Measurements from ENCODE around the gene SAMD4A. TPM values are rescaled to one million over a fixed set of nuclear protein-coding genes. Genes with fewer than 3 reads are reported as not detected.

SAMD4A gene
- total RNA-seq, 1 donor from 2014 or later = 49.8 TPM

DNA sequence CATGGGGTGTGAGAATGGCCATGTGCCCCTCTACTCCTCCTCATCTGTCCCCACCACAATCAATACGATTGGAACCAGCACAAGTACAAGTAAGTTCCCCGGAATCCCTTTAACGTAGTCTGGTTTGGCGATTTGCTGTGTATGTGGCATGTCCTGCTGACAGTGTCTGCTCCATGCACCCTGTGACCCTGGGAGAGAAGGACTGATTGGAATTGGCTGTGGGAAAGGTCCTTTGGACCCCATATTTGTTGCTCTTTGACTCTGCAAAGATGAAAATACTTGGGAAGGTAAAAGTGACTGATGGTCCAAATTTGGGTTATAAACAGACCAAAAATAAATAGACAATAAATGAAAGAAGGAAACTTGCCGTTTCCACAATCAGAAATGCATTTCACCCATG, 135.6 kb downstream of the SAMD4A start:
- no peak for DNase-seq (ENCODE audit: low spot score)

DNA sequence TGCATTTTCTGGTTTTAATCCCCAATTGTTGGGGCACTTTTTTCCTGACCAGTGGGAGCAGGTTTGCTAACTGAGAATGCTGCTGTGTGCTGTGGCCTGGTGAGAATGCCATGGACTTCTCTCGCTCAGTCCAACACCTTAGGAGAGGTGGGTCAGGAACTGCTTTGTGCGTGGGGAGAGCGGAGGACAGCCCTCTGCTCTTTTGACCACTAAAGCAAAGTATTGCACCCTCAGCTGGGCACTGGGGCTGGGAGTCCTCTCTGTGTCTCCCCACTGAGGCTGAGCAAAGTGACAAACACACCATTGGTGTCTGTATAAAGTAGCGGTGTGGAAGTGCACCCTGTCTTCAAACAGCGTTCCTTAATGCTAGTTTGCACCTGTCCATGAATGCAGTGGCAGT, 136.2 kb downstream of the SAMD4A start:
- no peak for DNase-seq (ENCODE audit: low spot score)

DNA sequence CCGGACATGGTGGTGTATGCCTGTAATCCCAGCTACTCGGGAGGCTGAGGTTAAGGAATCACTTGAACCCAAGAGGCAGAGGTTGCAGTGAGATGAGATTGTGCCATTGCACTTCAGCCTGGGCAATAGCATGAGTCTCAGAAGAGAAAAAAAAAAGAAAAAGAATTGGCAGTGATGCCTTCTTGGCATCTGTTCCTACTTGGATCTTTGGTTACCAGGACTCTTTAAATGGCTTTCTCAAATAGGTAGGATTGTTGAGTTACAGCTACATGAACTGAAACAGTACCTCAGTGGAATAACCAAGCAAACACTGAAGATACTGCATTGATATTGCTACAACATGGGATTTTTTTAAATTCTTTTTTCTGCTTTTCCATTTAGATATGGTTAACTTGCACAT, 136.8 kb downstream of the SAMD4A start:
- DNase-seq (ENCODE audit: low spot score) = no peak

DNA sequence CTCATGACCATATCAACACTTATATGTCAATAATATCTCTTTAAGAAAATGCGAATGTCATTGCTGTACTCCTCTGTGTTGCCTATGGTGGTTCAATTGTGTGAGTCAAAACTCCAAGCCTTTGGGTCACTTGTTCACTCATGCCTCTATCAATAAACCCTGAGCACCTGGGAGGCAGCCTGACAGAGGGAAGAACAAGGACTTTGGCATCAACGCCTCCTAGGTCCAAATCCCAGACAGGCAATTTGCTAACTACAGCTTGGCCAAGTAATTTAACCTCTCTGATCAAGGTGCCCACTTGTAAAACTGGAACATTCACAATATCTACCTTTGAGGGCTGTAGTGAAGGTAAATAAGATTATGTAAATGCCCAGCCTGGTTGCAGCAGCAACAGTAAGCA, 137.8 kb downstream of the SAMD4A start:
- DNase-seq (ENCODE audit: low spot score) = no peak

DNA sequence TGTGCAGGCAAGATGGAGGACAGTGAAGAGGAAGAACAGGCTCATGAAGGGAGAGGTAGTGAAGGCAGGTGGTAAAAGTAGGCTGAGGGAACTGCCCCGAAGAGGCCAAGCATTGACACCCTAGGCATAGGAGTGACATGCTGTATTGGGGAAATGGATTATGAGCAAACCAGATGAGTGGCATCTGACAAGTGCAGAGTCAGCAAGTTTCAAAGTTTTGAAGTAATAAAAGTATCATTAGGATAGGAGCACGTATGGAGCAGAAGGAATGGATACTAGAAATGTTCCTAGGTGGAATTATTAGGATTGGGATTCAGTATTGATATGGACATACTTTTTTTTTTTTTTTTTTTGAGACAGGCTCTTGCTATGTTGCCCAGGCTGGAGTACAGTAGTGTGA, 139.8 kb downstream of the SAMD4A start:
- no peak for DNase-seq (ENCODE audit: low spot score)

DNA sequence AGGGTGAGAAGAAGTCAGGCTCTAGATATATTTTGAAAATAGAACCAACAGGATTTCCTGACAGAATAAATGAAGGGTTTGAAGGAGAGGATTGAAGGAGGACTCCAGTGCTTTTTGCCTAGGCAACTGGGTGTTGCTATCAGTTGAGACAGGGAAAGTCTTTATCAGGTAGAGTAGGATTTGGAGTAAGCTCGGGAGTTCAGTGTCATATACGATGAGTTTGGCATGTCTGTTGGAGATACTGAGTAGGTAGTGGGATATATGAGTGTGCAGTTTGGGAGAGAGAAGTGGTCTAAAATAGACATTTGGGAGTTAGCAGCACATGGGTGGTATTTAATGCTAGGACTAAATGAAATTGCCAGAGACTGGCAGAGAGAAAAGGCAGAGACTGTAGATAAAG, 141.2 kb downstream of the SAMD4A start:
- no peak for DNase-seq (ENCODE audit: low spot score)

DNA sequence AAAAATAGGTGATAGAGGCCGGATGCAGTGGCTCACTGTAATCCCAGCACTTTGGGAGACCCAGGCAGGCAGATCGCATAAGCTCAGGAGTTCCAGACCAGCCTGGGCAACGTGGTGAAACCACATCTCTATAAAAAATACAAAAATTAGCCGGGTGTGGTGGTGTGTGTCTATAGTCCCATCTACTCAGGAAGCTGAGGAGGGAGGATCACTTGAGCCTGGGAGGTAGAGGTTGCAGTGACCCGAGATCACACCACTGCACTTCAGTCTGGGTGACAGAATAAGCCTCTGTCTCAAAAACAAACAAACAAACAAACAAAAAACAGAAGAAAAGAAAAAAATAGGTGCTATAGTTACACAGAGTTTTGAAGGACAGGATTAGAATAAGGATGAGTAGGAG, 142.1 kb downstream of the SAMD4A start:
- no peak for DNase-seq (ENCODE audit: low spot score)

DNA sequence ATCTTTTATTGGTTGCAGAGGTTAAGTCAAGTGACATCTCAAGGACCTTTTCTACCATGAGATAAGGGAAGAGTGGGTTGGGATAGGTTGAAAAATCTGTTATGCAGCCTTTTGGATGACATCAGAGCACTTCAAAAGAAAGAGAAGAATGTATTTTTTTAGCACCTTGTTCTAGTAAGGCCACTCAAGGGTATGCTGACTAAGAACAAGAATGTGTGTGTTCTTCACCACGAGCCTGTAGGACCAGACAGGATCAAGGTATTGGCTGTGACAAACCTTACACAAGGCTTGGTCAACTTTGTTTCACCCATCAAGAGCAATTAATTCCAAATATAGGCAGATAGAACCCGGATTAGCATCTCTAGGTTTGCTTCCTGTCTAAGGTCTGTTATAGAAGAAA, 142.5 kb downstream of the SAMD4A start:
- DNase-seq (ENCODE audit: low spot score) = no peak

DNA sequence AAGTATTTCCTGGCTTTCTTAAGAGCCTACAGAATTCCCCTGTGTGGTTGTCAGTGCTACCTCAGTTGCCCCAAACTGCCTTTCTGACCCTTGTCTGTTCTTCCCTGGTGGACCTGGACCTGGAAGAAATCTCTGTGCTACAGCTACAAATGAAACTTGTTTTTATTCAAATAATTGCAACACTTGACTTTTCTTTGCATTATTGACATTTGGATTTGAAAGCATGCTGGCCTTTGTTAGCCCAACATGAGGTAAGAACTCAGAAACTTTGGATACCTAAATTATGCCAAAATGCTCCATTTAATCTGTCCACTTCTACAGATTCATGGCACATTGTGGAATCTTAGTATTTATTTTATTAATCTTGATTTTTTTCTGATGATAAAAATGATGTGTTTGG, 142.9 kb downstream of the SAMD4A start:
- no peak for DNase-seq (ENCODE audit: low spot score)

DNA sequence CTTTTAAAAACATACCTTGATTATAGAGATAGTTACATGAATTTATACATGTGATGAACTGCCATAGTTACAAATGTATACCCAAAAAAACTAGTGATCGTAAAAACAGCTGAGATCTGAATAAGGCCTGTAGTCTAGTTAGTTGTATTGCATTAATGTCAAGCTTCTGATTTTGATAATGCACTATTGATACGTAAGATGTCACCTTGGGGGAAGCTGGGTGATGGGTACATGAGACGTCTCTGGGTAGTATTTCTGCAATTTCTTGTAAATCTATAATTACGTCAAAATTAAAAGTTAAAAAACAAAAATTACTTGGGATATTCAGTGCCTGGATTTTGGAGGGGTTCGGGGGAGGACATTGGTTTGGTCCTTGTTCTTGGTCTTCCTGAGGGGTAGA, 144.4 kb downstream of the SAMD4A start:
- no peak for DNase-seq (ENCODE audit: low spot score)

DNA sequence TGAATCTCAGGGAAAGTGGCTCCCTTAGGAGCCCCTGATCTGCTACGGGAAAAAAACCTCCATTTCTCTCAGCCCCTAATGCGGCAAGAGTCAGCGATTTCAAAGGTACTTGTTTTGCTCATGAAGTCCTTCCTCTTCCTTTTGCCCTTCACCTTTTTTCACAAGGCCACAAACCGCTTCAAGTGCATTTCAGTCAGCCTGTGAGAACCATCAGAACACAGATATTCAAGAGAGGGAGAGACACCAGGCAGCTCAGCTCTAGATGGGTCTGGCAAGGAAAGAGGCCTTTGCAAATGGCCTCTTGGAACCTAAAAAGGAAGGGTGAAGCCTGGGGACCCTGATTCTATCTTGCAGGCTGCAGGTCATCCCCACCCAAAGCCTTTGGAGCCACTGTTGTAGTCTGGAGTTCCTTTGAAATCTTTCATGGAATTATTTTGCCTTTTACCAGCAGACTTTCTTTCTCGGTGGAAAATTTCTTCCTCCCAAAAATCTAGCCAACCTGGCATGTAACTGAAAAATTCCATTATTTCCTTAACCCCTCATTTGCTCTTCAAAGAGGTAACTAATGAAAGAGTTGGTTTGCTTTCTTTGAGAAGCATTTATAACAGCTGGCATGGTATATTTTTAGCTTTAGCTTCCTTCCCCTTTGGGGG, 145.0 kb downstream of the SAMD4A start:
- DNase-seq (ENCODE audit: low spot score) = no peak

DNA sequence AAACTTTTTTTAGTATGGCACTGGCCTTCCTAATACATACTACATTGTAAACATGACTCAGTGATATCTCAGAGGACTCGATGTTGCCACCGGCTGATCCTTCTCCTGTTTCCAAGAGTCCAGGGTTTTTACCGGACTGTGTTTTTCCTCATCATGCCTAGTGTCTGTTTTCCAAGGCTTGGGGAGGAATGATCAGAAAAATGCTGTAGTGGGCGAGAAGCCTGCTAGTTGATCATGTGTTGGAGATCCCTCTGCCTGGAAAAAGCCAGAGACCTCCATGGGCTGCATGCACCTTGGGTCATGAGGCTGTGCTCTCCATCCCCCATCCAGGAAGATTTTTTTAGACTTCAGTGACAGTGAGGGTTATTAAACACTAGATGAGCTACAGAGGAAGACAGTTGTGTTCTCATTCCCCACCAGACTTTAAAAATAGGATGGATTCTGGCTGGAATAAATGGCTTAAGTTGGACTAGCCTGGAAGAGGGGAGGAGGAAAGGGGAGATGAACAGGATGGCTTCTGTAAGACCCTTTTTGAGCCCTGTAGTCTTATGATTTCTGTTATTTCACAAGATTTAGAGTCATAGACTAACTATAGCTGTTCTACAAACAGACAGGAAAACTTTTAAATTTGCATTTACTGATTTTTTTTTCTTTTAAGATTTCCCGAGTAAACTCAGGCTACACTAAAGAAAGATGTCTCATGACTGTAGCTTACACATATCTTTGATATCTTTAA, 145.7 kb downstream of the SAMD4A start:
- DNase-seq (ENCODE audit: low spot score) = no peak

DNA sequence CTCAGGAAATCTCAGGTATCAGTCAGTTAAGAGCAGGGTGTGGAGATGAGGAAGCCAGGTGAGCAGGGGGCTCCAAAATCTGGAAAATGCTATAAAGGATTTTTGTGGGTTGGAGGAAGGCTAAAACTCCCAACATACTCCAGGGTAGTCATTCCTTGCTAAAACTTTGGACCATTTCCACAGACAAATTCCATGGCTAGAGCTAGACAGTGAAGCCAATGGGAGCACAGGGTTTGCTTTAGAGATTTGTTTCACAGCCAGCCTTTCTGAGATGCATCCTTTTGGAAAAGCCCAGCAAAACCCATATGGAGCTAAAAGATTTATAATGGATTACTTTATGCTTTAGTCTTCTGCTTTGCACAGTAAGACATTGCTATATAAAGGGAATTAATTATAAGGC, 146.5 kb downstream of the SAMD4A start:
- no peak for DNase-seq (ENCODE audit: low spot score)

DNA sequence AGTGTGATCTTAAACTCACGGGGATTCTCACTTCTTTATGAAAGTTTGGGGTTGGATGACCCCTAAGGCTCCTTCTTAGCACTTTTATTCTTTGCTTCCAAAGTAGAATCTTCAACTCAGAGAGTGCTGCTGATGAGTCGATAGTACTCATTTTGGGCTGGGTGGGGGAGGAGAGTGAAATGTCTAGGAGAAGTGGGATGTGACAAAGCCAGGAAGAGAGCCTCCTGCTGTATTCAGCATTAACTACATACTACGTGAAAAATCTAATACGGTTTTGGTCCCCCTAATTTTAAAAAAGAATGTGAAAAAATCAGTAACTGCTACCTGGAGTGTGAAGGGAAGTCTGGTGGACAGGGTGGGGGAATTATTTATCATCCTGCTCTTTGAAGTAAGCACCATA, 148.3 kb downstream of the SAMD4A start:
- DNase-seq (ENCODE audit: low spot score) = no peak

DNA sequence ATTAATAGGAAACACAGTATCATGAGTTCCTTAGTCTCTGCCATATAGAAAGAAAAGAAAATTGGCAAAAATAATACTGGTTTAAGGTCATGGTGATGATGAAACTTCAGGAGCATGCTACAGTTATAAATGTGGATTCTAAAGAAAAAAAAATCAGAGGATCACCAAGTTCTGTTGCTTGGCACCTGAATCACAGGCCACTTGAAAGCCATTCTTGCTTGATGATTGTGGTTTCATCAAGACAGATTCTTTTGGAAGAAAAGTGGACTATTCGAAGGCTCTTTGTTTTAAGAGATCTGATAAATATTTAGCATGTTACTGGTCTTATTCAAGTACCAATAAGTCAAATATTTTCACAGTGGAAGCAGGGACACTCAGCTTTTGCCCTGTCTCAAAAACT, 148.9 kb downstream of the SAMD4A start:
- DNase-seq (ENCODE audit: low spot score) = no peak

DNA sequence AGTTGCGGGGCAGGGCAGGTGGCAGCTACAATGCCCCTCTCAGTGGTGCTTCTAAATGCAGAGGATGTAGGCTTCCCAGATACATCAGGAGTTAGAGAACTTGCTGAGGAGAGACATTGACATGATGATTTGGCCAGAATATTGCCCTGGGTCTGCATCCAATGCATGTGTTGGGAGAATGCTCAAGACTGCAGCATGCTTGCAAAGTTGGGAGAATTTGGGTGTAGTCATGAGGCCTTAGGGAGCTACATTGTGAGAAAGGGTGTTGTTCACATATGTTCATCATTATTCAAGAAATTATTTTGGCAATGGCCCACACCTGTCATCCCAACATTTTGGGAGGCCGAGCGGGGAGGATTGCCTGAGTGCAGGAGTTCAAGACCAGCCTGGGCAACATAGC, 149.9 kb downstream of the SAMD4A start:
- no peak for DNase-seq (ENCODE audit: low spot score)

DNA sequence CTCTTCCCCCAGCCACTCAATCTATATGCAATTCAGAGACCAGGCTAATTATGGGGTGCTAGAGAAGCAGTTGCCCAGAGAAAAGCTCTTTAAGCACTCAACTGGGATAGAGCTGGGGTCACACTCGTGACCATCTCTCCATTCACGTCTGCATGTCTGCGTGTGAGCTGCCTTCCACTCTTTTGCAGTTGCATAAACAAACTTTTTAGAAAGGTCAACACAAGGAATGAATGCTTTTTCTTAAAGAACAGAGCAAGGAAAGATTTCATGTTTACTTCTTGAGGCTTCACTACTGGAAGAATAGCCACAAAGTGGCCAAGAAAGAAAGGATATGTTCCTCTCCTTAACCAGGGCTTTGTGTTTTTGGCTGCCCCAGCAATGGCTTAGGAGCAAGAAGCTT, 151.1 kb downstream of the SAMD4A start:
- DNase-seq (ENCODE audit: low spot score) = no peak

DNA sequence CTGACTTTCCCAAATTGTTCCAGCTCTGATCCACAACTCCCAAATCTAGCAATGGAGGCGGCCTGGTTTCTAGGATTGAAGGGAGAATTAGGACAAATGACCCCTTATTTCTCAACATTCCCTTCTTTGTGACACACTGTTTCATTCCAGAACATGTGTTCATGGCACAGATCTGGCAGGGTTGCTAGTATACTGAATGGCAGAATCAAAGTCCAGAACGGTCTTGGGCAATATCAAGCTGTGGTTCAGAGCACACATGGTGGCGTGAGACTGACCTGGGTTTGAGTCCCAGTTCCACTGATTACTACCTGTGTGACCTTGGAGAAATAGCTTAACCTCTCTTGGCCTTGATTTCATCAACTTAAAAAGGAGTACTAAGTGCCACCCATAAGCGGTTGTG, 152.5 kb downstream of the SAMD4A start:
- no peak for DNase-seq (ENCODE audit: low spot score)

DNA sequence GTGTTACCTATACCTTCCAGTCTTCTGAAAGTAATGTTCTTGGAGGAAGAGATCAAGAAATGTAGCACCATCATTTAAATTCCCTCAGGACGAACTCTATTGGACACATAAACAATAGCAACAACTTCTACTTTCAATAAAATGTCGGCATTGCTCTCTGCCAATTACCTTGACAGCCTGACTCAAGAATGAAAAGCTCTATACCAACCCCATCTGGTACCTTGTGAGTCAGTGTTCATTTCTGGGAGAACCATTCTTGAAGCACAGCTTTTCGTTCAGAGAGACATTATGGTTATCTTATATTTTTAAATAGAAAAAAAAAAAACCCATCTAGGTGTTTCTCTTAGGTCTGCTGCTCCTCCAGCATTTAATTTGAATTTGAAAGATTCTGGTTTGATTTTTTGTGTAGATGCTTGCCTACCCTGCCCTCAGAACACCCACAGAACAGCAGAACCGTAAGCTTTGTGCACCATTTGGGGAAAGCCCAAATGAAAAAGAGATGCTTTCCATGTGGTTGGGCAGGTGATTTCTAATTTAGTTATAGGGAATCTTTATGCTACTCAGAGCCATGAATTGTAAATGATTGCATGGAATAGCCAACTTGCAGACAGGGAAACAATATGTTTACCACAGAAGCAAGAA, 156.0 kb downstream of the SAMD4A start:
- no peak for DNase-seq (ENCODE audit: low spot score)

DNA sequence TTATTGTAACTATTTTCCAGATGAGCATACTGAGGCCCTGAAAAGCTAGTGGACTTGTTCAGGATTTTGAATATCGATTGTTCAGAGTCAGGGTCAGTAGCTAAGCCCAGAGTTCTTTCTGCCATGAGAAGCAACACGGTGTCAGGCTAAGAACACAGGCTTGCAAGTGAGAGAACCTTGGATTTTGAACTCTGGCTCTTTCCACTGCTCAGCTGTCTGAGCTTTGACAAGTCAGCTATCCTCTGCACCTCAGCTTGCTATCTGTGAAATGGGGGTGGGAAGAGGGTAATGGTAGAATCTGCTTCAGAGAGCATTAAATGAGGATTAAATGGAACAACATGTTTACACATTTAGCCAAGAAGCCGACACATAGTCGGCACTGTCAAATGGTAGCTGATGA, 157.2 kb downstream of the SAMD4A start:
- DNase-seq (ENCODE audit: low spot score) = no peak

DNA sequence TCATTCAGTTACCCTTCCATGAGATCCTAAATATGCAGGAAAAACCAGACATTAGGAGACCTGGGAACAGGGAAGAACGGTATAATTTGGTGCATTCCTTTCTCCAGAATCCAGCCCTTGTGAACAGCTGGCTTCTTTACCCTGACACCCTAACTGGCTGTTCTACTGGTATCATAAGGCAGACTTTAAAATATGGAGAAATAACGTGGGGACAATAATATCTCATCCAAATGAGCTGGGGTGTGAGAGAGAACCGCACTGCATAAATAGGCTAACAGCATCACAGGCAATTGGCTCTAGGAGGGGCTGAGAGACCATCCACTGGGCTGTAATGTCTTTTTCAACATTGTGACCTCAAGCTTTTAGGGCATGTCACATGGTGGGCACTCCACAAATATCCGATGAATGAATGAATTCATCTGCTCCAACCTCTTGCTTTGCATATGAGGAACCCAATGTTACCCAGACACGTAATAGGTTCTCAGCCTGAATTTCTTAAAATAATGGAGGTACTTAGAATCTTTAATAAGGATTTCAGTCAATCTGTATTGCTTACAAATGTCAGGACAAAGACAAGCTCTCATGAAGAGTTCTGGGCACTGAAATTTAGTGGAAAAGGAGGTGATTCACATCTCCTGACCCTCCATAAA, 157.9 kb downstream of the SAMD4A start:
- DNase-seq (ENCODE audit: low spot score) = no peak

DNA sequence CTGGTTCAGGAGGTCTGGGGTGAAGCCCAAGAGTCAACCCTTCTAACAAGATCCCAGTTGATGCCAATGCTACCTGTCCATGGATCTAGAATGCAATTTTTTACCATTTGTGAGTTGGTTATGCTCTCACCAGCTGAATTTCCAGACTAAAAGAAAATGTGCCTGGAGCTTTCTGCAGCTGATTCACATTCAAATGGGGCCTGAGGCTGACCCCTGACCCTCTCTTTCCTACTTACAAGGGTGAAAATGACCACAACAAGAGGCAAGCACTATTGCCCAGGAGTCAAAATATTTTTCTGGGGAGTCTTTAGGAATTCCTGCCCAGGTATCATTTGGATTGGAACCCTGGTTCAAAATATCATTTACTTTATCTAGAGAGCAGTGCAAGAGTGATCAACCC, 159.1 kb downstream of the SAMD4A start:
- DNase-seq (ENCODE audit: low spot score) = no peak

DNA sequence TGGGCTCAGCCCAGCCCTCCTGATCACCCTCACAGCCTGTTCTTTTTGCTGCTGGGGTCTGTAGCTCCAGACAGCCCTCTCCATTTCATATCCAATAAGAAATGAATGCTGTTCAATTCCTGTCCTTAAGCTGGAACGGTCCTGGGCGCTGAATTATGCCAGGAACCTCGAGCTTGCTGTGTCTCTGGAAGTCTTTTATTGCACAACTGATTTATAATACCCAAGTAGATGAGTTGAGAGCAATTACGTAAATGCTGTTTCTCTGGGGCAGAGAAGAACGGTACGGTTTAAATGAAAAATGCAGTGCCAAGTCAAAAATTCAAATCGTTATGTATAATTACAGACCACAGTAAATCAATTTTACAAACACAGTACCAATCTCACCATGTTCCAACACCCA, 161.0 kb downstream of the SAMD4A start:
- DNase-seq (ENCODE audit: low spot score) = no peak

All from mucosa of gallbladder (tissue), 1 donor.